Body of pancreas (tissue), 4 donors: ENCODE results near the gene ENPP6. TPM values are rescaled to one million over a fixed set of nuclear protein-coding genes. Genes with fewer than 3 reads are reported as not detected.

Experiments used
- ATAC-seq: fragments of 150-250 bp; one replicate; pipeline ENCODE4 v1.9.1; 2016
- DNase-seq, 4 donors: peaks; one replicate each; pipeline ENCODE4 v3.0.0-alpha.2; 2019
- H3K27ac ChIP-seq, 4 donors: fragments of 200-600 bp; sonication (generic); 1 replicate in 3 of 4; 2 replicates in 1 of 4; pipeline versions ENCODE4 v1.5.1 to v1.6.1; 2016 to 2019; ENCODE audit warnings: mild to moderate bottlenecking in 1 of 4, mixed read lengths in 1 of 4, moderate library complexity in 1 of 4
- H3K27me3 ChIP-seq, 2 donors: fragments of 200-600 bp; sonication (generic); one replicate each; pipeline ENCODE4 v1.6.0; 2016; ENCODE audit warnings: mild to moderate bottlenecking in 1 of 2
- H3K36me3 ChIP-seq, 2 donors: fragments of 200-600 bp; sonication (generic); replicated peaks in 1 of 2; 2 replicates each; pipeline ENCODE4 v1.5.1; 2016; ENCODE audit warnings: low read depth in 2 of 2; ENCODE audit not compliant: insufficient read depth in 1 of 2
- H3K4me1 ChIP-seq: fragments of 200-600 bp; sonication (generic); one replicate; pipeline ENCODE4 v1.6.0; 2016
- H3K4me3 ChIP-seq, 2 donors: fragments of 200-600 bp; sonication (generic); 1 replicate in 1 of 2; 2 replicates in 1 of 2; pipeline ENCODE4 v1.5.1; 2016 to 2019
- H3K9me3 ChIP-seq, 3 donors: fragments of 200-600 bp; sonication (generic); 1 replicate in 2 of 3; 2 replicates in 1 of 3; pipeline ENCODE4 v1.5.1; 2016
- POLR2A ChIP-seq, 3 donors: fragments of 450-650 bp; IDR thresholded peaks; one replicate each; pipeline ENCODE4 v1.6.1; 2016; ENCODE audit warnings: antibody characterized with exemption in 3 of 3, mild to moderate bottlenecking in 2 of 3
- WGBS, 2 donors: methylation state at CpG; one replicate each; pipeline ENCODE4 v1.1.5; 2017; 5-methylcytosine and 5-hydroxymethylcytosine counted together
- intact Hi-C: fragments of 100-400 bp; cut with DNase I; formaldehyde crosslinking; loops from one replicate; pipeline ENCODE4 v1.15.1; 2023
- total RNA-seq, 2 donors: library from RNA; depleted of rRNA; stranded (reverse); fragments of >200 nt; gene quantifications; one replicate each; pipeline ENCODE4 v1.1.0, GENCODE V29; 2016
- TF ChIP-seq, protein P1 (sequence below), 7 experiments: fragments of 450-650 bp in 4 of 7; fragments of 200-600 bp in 3 of 7; sonication (generic) in 3 of 7; IDR thresholded peaks; one replicate each; pipeline ENCODE4 v1.5.1; 2016 to 2019; ENCODE audit warnings: antibody characterized with exemption in 7 of 7

ENPP6 gene
- total RNA-seq, 2 donors from 2014 or later, result not detected

DNA sequence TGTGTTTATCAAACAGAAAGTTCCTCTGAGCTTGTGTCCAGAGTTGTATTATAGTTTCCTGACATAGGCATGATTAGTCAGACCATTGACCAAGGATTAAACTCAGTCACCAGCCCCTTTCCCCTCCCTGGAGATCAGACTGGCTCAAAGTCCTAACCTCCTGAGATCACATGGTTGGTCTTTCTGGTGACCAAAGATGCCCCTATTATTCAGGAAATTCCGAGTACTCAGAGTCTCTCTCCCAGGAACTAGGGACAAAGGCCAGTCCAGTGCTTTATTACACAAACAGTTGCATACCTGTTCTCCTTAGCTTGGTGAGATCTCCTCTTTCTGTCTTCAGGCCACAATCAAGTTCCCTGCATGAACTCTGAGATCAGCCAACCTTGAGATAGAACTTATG is 14.5 kb upstream of the ENPP6 start:
- Histone ChIP-seq H3K4me1 (no peaks in the 10 kb centered on the region), H3K36me3 (no peaks in the 10 kb centered on the region), H3K4me3 (no peak overlapping the region), H3K9me3 (no peaks in the 10 kb centered on the region), H3K27ac (no peak overlapping the region), H3K27me3 (no peaks in the 10 kb centered on the region)
- ATAC-seq (no peak), DNase-seq (no peak)
- intact Hi-C loops, result no loop called here
- 56 to 67% methylated on average over 1 of the region's 1 CpG for WGBS, 2 donors
- TF ChIP-seq, protein P1, sequence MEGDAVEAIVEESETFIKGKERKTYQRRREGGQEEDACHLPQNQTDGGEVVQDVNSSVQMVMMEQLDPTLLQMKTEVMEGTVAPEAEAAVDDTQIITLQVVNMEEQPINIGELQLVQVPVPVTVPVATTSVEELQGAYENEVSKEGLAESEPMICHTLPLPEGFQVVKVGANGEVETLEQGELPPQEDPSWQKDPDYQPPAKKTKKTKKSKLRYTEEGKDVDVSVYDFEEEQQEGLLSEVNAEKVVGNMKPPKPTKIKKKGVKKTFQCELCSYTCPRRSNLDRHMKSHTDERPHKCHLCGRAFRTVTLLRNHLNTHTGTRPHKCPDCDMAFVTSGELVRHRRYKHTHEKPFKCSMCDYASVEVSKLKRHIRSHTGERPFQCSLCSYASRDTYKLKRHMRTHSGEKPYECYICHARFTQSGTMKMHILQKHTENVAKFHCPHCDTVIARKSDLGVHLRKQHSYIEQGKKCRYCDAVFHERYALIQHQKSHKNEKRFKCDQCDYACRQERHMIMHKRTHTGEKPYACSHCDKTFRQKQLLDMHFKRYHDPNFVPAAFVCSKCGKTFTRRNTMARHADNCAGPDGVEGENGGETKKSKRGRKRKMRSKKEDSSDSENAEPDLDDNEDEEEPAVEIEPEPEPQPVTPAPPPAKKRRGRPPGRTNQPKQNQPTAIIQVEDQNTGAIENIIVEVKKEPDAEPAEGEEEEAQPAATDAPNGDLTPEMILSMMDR (IDR thresholded peaks at IDR 0.05), result no peak
- TF ChIP-seq POLR2A (IDR thresholded peaks at IDR 0.05), result no peak

DNA sequence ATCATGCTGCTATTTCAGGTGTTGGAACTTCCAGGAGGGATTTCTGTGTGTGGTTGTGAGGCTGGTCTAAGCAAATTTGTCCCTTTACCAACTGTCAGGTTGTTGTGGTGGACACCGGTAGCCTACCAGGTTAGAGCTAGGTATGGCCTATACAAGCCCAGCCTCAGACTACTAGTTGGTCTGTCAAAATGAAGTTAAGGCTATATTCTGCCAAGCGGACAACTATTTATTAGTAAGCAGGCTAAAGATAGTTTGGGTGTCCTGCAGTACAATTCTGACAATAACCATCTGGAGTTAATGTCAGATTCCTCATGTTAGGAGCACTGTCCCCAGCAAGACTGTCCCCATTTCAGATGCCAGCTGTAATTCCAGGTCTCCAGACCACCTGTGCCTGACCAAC is 13.9 kb upstream of the ENPP6 start:
- Histone ChIP-seq H3K27me3 (no peaks in the 10 kb centered on the region), H3K4me1 (no peaks in the 10 kb centered on the region), H3K27ac (no peak overlapping the region), H3K4me3 (no peak overlapping the region), H3K9me3 (no peaks in the 10 kb centered on the region), H3K36me3 (no peaks in the 10 kb centered on the region)
- intact Hi-C loops, result no loop called here
- DNase-seq, result no peak
- 90 to 93% methylated on average over 2 of the region's 2 CpGs for WGBS, 2 donors
- TF ChIP-seq POLR2A (IDR thresholded peaks at IDR 0.05), result no peak
- TF ChIP-seq, protein P1 (IDR thresholded peaks at IDR 0.05), result no peak
- ATAC-seq, result no peak

DNA sequence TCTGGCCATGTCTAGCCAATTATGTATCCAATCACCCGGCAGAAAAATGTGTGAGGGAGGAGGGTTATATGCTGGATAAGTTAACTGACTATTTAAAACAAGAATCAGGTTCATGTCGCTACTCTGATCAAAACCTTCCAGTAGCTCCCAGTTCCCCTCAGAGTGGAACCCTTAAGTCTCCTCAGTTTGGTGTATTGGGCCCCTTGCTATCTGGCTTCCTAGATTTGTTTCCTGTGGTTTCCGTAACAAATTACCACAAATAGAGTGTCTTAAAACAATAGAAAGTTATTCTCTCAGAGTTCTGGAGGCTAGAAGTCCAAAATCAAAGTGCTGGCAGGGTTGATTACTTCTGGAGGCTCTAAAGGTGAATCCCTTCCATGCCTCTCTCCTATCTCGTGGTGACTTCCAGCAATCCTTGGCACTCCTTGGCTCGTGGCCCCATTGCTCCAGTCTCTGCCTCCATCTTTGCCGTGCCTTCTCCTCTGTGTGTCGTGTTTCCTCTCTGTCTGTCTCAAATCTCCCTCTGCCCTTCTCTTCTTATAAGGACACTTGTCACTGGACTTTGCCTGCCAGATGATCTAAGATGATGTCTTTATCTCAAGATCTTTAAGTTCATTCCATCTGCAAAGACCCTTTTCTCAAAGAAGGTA is 10.5 kb upstream of the ENPP6 start:
- intact Hi-C loops, result no loop called here
- H3K27me3 ChIP-seq, result no peaks in the 10 kb centered on the region

DNA sequence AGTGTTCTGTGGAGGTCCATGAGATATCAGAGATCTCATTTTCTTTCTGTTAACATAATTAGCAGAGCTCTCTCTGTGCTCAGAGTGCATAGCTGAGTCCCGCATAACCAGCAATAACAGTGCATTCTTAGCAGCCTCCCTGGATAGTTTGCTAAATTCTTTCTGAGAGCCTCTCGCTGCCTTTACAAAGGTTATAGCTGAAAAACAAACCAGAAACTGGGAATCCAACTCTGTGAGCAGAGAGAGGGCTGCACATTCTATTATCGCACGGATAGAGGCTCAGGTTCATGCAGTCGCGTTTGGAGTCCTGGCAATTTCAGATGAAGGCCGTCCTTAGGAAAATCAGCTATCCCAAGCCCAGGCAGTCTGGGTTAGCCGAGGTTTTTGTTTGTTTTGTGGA is 1.2 kb downstream of the ENPP6 start:
- Histone ChIP-seq H3K27ac (no peak overlapping the region), H3K9me3 (no peaks in the 10 kb centered on the region), H3K4me3 (no peak overlapping the region), H3K36me3 (no peaks in the 10 kb centered on the region), H3K27me3 (no peaks in the 10 kb centered on the region), H3K4me1 (no peaks in the 10 kb centered on the region)
- intact Hi-C loops, result no loop called here
- ATAC-seq, result no peak
- no peak for TF ChIP-seq POLR2A (IDR thresholded peaks at IDR 0.05)
- TF ChIP-seq, protein P1 (IDR thresholded peaks at IDR 0.05), result no peak
- 59 to 65% methylated on average over 8 of the region's 8 CpGs for WGBS, 2 donors
- no peak for DNase-seq

More for the DNA sequence above, 10.5 kb upstream of the ENPP6 start:
- Histone ChIP-seq H3K4me3 (no peak overlapping the region), H3K27ac (no peak overlapping the region), H3K9me3 (no peaks in the 10 kb centered on the region), H3K36me3 (no peaks in the 10 kb centered on the region), H3K4me1 (no peaks in the 10 kb centered on the region)
- WGBS, 2 donors, result 71 to 79% methylated on average over 7 of the region's 7 CpGs
- ATAC-seq, result no peak
- DNase-seq, result no peak
- TF ChIP-seq, protein P1 (IDR thresholded peaks at IDR 0.05), result no peak
- no peak for TF ChIP-seq POLR2A (IDR thresholded peaks at IDR 0.05)

DNA sequence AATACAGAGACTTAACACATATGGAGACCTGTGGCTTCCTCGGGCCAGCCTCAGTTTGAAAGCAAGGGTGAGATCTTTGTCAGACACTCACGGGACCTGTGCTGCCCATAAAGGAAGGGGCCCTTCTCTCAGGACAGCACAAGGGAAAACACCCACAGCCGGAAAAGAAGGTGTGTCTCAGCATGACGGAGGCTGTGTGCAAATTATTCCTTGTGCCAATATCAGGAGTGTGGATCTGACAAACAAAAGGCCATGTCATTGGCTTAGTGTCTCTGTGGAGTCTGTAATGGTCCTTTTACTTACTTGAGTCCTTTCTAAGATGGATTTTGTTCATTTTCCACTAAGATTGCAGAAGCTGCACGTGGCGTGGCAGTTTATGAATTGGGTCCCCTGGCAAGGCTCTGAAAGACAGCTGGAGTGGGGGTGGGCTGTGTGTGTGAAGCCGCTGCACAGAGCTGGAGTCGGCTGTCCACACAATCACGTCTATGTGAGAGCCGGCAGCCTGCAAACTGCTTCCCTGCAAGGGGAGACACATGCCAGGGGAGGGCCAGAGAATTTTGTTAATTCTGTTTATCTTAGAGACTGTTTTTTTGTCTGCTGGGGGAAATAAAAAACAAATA is 1.9 kb downstream of the ENPP6 start:
- intact Hi-C loops, result no loop called here
- Histone ChIP-seq H3K27ac (no peak overlapping the region), H3K27me3 (no peaks in the 10 kb centered on the region), H3K9me3 (no peaks in the 10 kb centered on the region), H3K36me3 (no peaks in the 10 kb centered on the region), H3K4me1 (no peaks in the 10 kb centered on the region), H3K4me3 (no peak overlapping the region)
- DNase-seq, result no peak
- ATAC-seq, result no peak
- WGBS, 2 donors, result 57 to 63% methylated on average over 10 of the region's 10 CpGs
- TF ChIP-seq POLR2A (IDR thresholded peaks at IDR 0.05), result no peak
- TF ChIP-seq, protein P1 (IDR thresholded peaks at IDR 0.05), result no peak
